ENCODE measurements around the gene CLBA1. TPM values are rescaled to one million over a fixed set of nuclear protein-coding genes. Genes with fewer than 3 reads are reported as not detected.

Gene CLBA1
- total RNA-seq, 1 donor from 2014 or later = 3.5 TPM

GRCh38 chr14:105005929-105006830 is 20.6 kb downstream of the CLBA1 start:
- DNase-seq = no peak

GRCh38 chr14:105006831-105007592 is 21.4 kb downstream of the CLBA1 start:
- DNase-seq = no peak

- DNase-seq = no peak
Measured at GRCh38 chr14:105007593-105008264, 22.1 kb downstream of the CLBA1 start.

- DNase-seq = no peak
Measured at GRCh38 chr14:105010106-105010505, 24.5 kb downstream of the CLBA1 start.

- no peak for DNase-seq
Measured at GRCh38 chr14:105010891-105011291, 25.3 kb downstream of the CLBA1 start.

- DNase-seq = no peak
Measured at GRCh38 chr14:105011312-105011990, 25.9 kb downstream of the CLBA1 start.

GRCh38 chr14:105012171-105012985 is 26.8 kb downstream of the CLBA1 start:
- DNase-seq = no peak

- DNase-seq = no peak
Measured at GRCh38 chr14:105013150-105013785, 27.7 kb downstream of the CLBA1 start.

GRCh38 chr14:105014032-105014431 is 28.4 kb downstream of the CLBA1 start:
- DNase-seq = no peak

- DNase-seq = no peak
Measured at GRCh38 chr14:105014631-105015030, 29.0 kb downstream of the CLBA1 start.

- no peak for DNase-seq
Measured at GRCh38 chr14:105015242-105015641, 29.7 kb downstream of the CLBA1 start.

GRCh38 chr14:105015905-105016304 is 30.3 kb downstream of the CLBA1 start:
- DNase-seq = no peak

- no peak for DNase-seq
Measured at GRCh38 chr14:105018414-105018813, 32.8 kb downstream of the CLBA1 start.

- DNase-seq = no peak
Measured at GRCh38 chr14:105019861-105020814, 34.5 kb downstream of the CLBA1 start.

- DNase-seq = peak; percentile 95
Measured at GRCh38 chr14:105020815-105021655, 35.4 kb downstream of the CLBA1 start, which contains the start of gene CDCA4. CDCA4 (minus strand) TSS chr14:105021083; CDS start chr14:105011929, 9,154 bp downstream.

- peak; percentile 73 for DNase-seq
Measured at GRCh38 chr14:105021656-105022275, 36.2 kb downstream of the CLBA1 start.

GRCh38 chr14:105022276-105022670 is 36.7 kb downstream of the CLBA1 start:
- DNase-seq = no peak

- no peak for DNase-seq
Measured at GRCh38 chr14:105023144-105023543, 37.6 kb downstream of the CLBA1 start.

All from skin of body (tissue), 2 donors.